ENCODE data around the gene SIGLEC1.

Gene SIGLEC1

DNA sequence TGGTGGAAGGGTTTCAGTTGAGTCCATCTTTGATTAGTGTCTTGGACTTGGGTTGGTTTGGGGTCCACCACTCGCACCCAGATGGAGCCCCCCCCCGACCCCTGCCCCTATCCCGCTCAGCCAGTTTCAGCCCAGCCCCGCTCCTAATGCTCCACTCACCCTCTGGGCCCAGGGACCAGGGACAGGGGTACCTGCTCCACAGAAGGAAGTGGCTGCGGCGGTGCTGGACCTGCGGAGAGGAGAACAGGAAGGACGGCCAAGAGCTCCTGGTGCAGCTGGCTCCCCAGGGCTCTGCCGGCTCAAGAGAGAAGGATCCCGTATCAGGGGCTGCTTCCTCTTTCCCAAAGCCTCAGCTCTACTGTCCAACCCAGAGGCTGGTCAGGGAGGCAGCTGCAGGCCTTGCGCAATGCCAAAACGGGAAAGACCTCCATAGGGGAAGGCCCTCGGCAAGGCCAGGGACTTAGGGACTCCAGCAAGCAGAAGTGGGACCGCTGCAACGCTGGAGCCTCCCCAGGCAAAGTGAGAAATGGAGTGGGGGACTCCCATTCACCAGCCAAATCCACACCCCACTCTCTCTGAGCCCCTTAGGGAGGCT is at the start of gene SIGLEC1:
TSS of gene SIGLEC1 (minus strand) at position 322 of the 595 bp plus-strand sequence. CDS start 5,472 bp downstream, outside the sequence.
- peaks cover 0 to 15% (median 0%) of the 10 kb centered on the region in 11 experiments; a peak in 4 of 22 replicates for H3K36me3 ChIP-seq
- peak within 1 kb of the TSS; percentile 54 to 99 (median 85) for H3K4me2 ChIP-seq
- H3K27ac ChIP-seq: peak within 1 kb of the TSS in 9 of 11 experiments; percentile 38 to 77 (median 68); a peak in 16 of 22 replicates
- no peaks in the 10 kb centered on the region for H3K9me3 ChIP-seq (replicated peaks in 1 of 11)
- H3K4me3 ChIP-seq: peak within 1 kb of the TSS in 3 of 10 experiments; percentile 60 to 65 (median 60); a peak in 6 of 20 replicates
- peak in 10 of 11 experiments; percentile 64 to 98 (median 94); a peak in 21 of 22 replicates for TF ChIP-seq Cebpa-rat (IDR thresholded peaks at IDR 0.05)
- peak within 1 kb of the TSS in 7 of 11 experiments; percentile 5 to 68 (median 41); a peak in 10 of 22 replicates for H3K9ac ChIP-seq
- H3K27me3 ChIP-seq: no peaks in the 10 kb centered on the region
- H4K20me1 ChIP-seq: peaks cover 0 to 7% (median 0%) of the 10 kb centered on the region in 11 experiments; a peak in 2 of 22 replicates
- H3K4me1 ChIP-seq: peaks cover 16 to 91% (median 57%) of the 10 kb centered on the region in 10 experiments; a peak in 19 of 20 replicates

DNA sequence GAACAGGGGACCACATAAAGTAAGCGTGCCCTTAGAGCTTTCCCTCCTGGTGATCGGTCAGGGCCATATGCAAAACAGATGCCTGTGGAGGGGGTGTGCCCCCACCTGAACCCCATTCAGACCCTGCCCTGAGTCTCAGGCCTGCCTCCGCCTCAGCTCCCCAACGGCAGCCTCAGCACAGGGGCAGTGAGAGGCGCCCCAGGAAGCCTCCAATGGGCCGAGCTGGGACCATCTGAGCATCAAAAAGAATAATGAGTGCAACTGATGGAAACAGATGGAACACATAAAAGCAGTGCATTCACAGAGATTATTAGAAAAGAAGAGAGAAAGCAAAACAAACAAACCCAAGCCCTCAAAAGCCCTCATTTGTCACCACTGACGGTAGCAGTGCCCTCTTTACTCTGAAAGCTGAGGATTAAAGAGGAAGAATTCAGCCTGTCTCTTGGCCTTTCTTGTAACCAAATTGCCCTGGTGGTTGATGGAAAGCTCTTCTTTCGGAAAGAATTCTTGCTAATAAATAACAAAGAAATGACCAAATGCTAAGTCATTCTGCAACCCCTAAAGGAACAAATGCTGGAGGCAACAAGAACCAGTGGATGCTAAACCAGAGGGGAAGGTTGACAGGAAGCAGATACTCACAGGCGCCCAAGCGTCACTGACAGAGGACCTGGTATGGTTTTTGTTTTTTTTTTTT is 48.4 kb upstream of the SIGLEC1 start:
- H3K27me3 ChIP-seq: no peaks in the 10 kb centered on the region
- no peak for TF ChIP-seq Cebpa-rat (IDR thresholded peaks at IDR 0.05)
- H3K4me1 ChIP-seq: peaks cover 61 to 100% (median 96%) of the 10 kb centered on the region in 10 experiments
- peak overlapping the region in 10 of 11 experiments; percentile 13 to 76 (median 62); a peak in 19 of 22 replicates for H3K27ac ChIP-seq
- peak overlapping the region; percentile 20 to 70 (median 54); a peak in 20 of 22 replicates for H3K9ac ChIP-seq
- H3K36me3 ChIP-seq: peaks cover 47 to 81% (median 59%) of the 10 kb centered on the region in 11 experiments
- no peaks in the 10 kb centered on the region for H3K9me3 ChIP-seq (replicated peaks in 1 of 11)
- H4K20me1 ChIP-seq: peaks cover 13 to 88% (median 76%) of the 10 kb centered on the region in 11 experiments; a peak in 20 of 22 replicates
- H3K4me3 ChIP-seq: peak overlapping the region in 3 of 10 experiments; percentile 0 to 27 (median 13); a peak in 2 of 20 replicates
- peak overlapping the region; percentile 51 to 84 (median 74) for H3K4me2 ChIP-seq

DNA sequence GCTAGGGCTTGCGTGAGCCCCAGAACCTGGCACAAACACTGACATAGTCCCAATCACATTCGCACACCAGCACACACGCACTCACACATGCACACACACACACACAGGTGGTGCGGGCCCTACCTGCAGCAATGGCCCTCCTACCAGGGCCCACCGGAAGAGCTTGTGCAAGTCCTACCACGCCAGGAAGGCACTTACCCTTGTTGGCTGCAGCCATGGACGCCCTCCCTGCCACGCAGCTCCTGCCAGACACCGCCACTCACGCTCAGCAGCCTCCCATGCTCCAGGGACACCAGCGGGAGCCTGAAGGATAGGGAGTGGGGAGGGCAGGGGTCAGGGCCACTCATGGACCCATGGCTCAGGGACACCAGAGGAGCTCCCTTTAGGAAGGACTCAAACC is 47.5 kb upstream of the SIGLEC1 start:
- Histone ChIP-seq H3K4me2 (peak overlapping the region in 10 of 11 experiments; percentile 51 to 84 (median 72); a peak in 20 of 22 replicates), H3K9ac (peak overlapping the region; percentile 28 to 70 (median 54); a peak in 17 of 22 replicates), H3K4me1 (peaks cover 52 to 94% (median 86%) of the 10 kb centered on the region in 10 experiments), H3K9me3 (replicated peaks in 1 of 11) (no peaks in the 10 kb centered on the region), H3K4me3 (no peak overlapping the region), H3K27me3 (no peaks in the 10 kb centered on the region), H4K20me1 (peaks cover 13 to 92% (median 71%) of the 10 kb centered on the region in 11 experiments; a peak in 20 of 22 replicates), H3K36me3 (peaks cover 56 to 87% (median 68%) of the 10 kb centered on the region in 11 experiments), H3K27ac (peak overlapping the region in 10 of 11 experiments; percentile 13 to 76 (median 62); a peak in 18 of 22 replicates)
- no peak for TF ChIP-seq Cebpa-rat (IDR thresholded peaks at IDR 0.05)

DNA sequence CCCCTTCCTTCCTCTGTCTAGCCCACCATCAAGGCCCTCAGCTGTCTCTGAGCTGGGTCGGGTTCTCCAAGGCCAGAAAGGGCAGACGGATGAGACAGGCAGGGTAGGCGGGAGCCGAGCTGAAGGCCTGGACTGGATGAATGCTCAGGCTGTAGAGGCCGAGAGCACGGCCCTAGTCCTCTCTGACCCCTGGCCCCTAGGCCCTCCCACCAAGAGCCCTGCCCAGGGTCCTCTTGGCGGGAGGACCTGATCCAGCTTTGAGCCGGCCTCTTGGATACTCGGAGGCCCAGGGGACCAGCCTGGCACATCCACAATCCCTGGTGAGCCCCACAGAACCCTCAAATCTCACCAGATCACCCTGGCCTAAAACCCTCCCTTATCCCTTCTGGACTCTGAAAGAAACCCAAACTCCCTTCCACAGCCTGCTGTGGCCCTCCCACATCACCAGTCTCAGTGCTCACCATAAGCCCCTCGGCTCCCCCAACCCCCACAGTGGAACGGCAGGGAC is 47.0 kb upstream of the SIGLEC1 start:
- Histone ChIP-seq H3K4me1 (peaks cover 47 to 89% (median 81%) of the 10 kb centered on the region in 10 experiments), H3K36me3 (peaks cover 62 to 87% (median 74%) of the 10 kb centered on the region in 11 experiments), H3K4me3 (no peak overlapping the region), H3K9ac (peak overlapping the region; percentile 23 to 70 (median 46); a peak in 15 of 22 replicates), H3K4me2 (peak overlapping the region in 5 of 11 experiments; percentile 7 to 84 (median 74); a peak in 5 of 22 replicates), H3K27me3 (no peaks in the 10 kb centered on the region), H4K20me1 (peaks cover 13 to 92% (median 74%) of the 10 kb centered on the region in 11 experiments; a peak in 21 of 22 replicates), H3K9me3 (replicated peaks in 1 of 11) (no peaks in the 10 kb centered on the region), H3K27ac (peak overlapping the region in 9 of 11 experiments; percentile 47 to 76 (median 68); a peak in 18 of 22 replicates)
- no peak for TF ChIP-seq Cebpa-rat (IDR thresholded peaks at IDR 0.05)

DNA sequence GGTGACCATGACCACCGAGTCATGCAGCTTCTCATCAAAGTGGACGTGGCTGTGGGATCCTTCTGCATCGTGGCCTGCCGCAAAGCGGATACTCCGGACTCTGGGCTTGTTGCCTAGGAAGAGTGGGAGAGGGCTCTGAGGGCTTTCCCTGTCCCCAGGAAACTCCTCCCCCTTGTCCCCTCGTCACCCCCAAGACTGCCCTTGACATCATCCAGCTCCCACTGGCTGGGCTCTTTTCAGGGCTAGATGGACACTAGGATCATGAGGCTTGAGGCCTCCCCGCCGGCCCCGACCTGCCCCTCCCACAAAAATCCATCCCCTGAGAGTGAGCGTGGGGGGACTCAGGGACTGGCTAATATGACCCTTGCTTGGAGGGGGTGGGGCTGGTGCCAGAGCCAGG is 46.2 kb upstream of the SIGLEC1 start:
- no peak overlapping the region for H3K4me3 ChIP-seq
- H4K20me1 ChIP-seq: peaks cover 13 to 92% (median 75%) of the 10 kb centered on the region in 11 experiments; a peak in 21 of 22 replicates
- peak overlapping the region in 9 of 11 experiments; percentile 52 to 76 (median 68); a peak in 17 of 22 replicates for H3K27ac ChIP-seq
- H3K27me3 ChIP-seq: no peaks in the 10 kb centered on the region
- peaks cover 38 to 88% (median 74%) of the 10 kb centered on the region in 10 experiments for H3K4me1 ChIP-seq
- TF ChIP-seq Cebpa-rat (IDR thresholded peaks at IDR 0.05): no peak
- peak overlapping the region in 4 of 11 experiments; percentile 53 to 84 (median 72); a peak in 6 of 22 replicates for H3K4me2 ChIP-seq
- H3K9me3 ChIP-seq (replicated peaks in 1 of 11): no peaks in the 10 kb centered on the region
- peak overlapping the region in 8 of 11 experiments; percentile 33 to 70 (median 55); a peak in 8 of 22 replicates for H3K9ac ChIP-seq
- peaks cover 67 to 90% (median 82%) of the 10 kb centered on the region in 11 experiments for H3K36me3 ChIP-seq

DNA sequence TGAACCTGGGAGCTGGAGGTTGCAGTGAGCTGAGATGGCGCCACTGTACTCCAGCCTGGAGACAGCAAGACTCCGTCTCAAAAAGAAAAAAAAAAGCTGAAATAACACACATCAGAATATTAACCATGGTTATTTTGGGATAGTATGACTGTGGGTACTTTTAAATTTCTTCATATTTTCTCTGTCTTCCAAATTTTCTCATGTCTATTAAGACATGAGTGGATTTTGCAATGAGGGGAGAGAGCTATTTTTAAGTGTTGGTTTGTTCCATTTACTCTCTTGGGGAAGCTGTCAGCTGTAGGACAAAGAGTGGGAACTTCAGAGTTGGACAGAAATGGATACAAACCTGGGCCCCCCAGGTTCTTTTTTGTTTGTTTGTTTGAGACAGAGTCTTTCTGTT is 44.9 kb upstream of the SIGLEC1 start:
- H3K9me3 ChIP-seq (replicated peaks in 1 of 11): no peaks in the 10 kb centered on the region
- peak overlapping the region in 10 of 11 experiments; percentile 23 to 76 (median 64); a peak in 19 of 22 replicates for H3K27ac ChIP-seq
- 0 out of 22 replicates have a peak, but pooled peaks of 1 of the 11 experiments have one; percentile 29 for TF ChIP-seq Cebpa-rat (IDR thresholded peaks at IDR 0.05)
- H4K20me1 ChIP-seq: peaks cover 13 to 100% (median 81%) of the 10 kb centered on the region in 11 experiments; a peak in 21 of 22 replicates
- peaks cover 40 to 88% (median 73%) of the 10 kb centered on the region in 10 experiments for H3K4me1 ChIP-seq
- H3K9ac ChIP-seq: peak overlapping the region in 9 of 11 experiments; percentile 21 to 59 (median 41); a peak in 13 of 22 replicates
- H3K36me3 ChIP-seq: peaks cover 67 to 97% (median 82%) of the 10 kb centered on the region in 11 experiments
- H3K4me2 ChIP-seq: peak overlapping the region in 10 of 11 experiments; percentile 26 to 84 (median 56); a peak in 18 of 22 replicates
- H3K4me3 ChIP-seq: peak overlapping the region in 1 of 10 experiments; percentile 40; a peak in 1 of 20 replicates
- no peaks in the 10 kb centered on the region for H3K27me3 ChIP-seq

DNA sequence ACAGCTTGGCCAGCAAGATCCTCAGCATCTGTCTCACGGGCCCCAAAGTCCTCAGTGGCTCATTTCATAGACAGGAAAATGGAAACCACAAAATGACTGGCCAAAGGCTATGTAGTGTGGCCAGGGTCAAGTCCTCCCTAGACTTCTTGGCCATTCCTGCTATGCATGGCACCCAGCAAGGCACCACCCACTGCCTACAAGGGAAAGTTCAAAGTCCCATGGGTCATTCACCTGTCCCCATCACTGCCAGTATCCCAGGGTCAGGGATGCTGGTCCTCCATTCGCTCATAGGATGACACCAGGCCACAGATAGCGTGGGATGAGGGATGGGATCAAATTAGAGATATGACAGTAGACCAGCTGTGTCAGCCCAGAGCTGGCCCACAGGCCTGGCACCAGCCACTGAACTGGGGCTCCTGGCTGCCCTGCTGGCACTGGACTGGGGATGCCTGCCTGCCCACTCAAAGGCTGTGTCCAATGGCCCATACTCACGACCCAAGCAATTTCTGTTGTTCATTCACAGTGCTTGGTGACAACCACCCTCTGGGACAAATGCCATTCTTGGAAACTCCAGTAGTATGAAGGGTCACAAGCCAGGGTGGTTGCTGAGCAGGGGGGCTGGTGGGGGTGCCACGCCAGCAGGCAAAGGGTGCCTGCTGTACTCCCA is 43.5 kb upstream of the SIGLEC1 start:
- peak overlapping the region in 5 of 11 experiments; percentile 7 to 50 (median 20); a peak in 5 of 22 replicates for H3K9ac ChIP-seq
- peaks cover 69 to 98% (median 84%) of the 10 kb centered on the region in 11 experiments for H3K36me3 ChIP-seq
- peak overlapping the region in 8 of 11 experiments; percentile 33 to 75 (median 63); a peak in 15 of 22 replicates for H3K27ac ChIP-seq
- peaks cover 13 to 94% (median 87%) of the 10 kb centered on the region in 11 experiments; a peak in 21 of 22 replicates for H4K20me1 ChIP-seq
- no peak for TF ChIP-seq Cebpa-rat (IDR thresholded peaks at IDR 0.05)
- peak overlapping the region in 1 of 11 experiments; percentile 84; a peak in 3 of 22 replicates for H3K4me2 ChIP-seq
- no peak overlapping the region for H3K4me3 ChIP-seq
- no peaks in the 10 kb centered on the region for H3K27me3 ChIP-seq
- H3K4me1 ChIP-seq: peaks cover 36 to 84% (median 67%) of the 10 kb centered on the region in 10 experiments
- H3K9me3 ChIP-seq (replicated peaks in 1 of 11): no peaks in the 10 kb centered on the region
